IMR-90 (cell line): ENCODE data around the gene ADD2. TPM values are rescaled to one million over a fixed set of nuclear protein-coding genes. Genes with fewer than 3 reads are reported as not detected.

ENCODE experiments used
- ATAC-seq: fragments of 200-7000 bp; cut with Tn5 transposase; 2 replicates; pipeline ENCODE4 v1.9.1; 2020; ENCODE audit warnings: low read depth, mild to moderate bottlenecking, moderate library complexity
- BruUV-seq: library from RNA; stranded (reverse); fragments of 400-500 nt; replicated peaks from 2 replicates; lab custom pipeline; 2021; lab: Mats Ljungman, UMichigan
- CTCF ChIA-PET: fragments of 300-600 bp; formaldehyde crosslinking; extraction: SDS; loops from one replicate; lab custom pipeline; 2021; ENCODE audit warnings: antibody characterized with exemption; lab: Yijun Ruan, JAX
- POLR2A ChIA-PET: fragments of 300-600 bp; sonication (Branson Sonifier 250); formaldehyde crosslinking; loops from one replicate; lab custom pipeline; 2022; ENCODE audit warnings: antibody characterized with exemption; ENCODE audit not compliant: unreplicated experiment; lab: Charles Lee
- DNase-seq: peaks from one replicate; pipeline ENCODE4 v3.0.0; 2013
- H2AFZ ChIP-seq: replicated peaks from 2 replicates; pipeline ENCODE3; 2013; ENCODE audit warnings: low read length, mild to moderate bottlenecking; ENCODE audit not compliant: poor library complexity
- H2AK5ac ChIP-seq: 2 replicates; pipeline ENCODE4 v1.6.1; 2013; ENCODE audit warnings: low read depth, low read length, inconsistent platforms
- H2AK9ac ChIP-seq: replicated peaks from 2 replicates; pipeline ENCODE3; 2013; ENCODE audit warnings: mild to moderate bottlenecking, low read depth, low read length, moderate library complexity; ENCODE audit not compliant: poor library complexity
- H2BK120ac ChIP-seq: 2 replicates; pipeline ENCODE4 v1.6.1; 2013; ENCODE audit warnings: low read depth, low read length, inconsistent platforms
- H2BK15ac ChIP-seq: 3 replicates; pipeline ENCODE4 v1.6.1; 2013; ENCODE audit warnings: low read depth, low read length, inconsistent platforms
- H2BK20ac ChIP-seq: 2 replicates; pipeline ENCODE4 v1.6.1; 2013; ENCODE audit warnings: low read depth, mild to moderate bottlenecking, inconsistent platforms, low read length, moderate library complexity
- H2BK5ac ChIP-seq: 2 replicates; pipeline ENCODE4 v1.6.1; 2013; ENCODE audit warnings: mild to moderate bottlenecking, low read depth, low read length, inconsistent platforms; ENCODE audit not compliant: poor library complexity, severe bottlenecking
- H3K14ac ChIP-seq: replicated peaks from 2 replicates; pipeline ENCODE4 v1.6.1; 2013; ENCODE audit warnings: low read depth, low read length, inconsistent platforms
- H3K18ac ChIP-seq: 2 replicates; pipeline ENCODE4 v1.6.1; 2013; ENCODE audit warnings: low read depth, low read length, control low read depth
- H3K23ac ChIP-seq: 2 replicates; pipeline ENCODE4 v1.6.1; 2013; ENCODE audit warnings: low read depth, low read length, inconsistent platforms
- H3K27ac ChIP-seq: 2 replicates; pipeline ENCODE4 v1.5.1; 2013; ENCODE audit warnings: mild to moderate bottlenecking, control low read depth, low read length; ENCODE audit not compliant: insufficient read depth
- H3K27me3 ChIP-seq: 2 replicates; pipeline ENCODE4 v1.6.1; 2013; ENCODE audit warnings: low read length; ENCODE audit not compliant: control insufficient read depth, insufficient read depth
- H3K36me3 ChIP-seq: 2 replicates; pipeline ENCODE4 v1.6.1; 2013; ENCODE audit warnings: low read length, mixed read lengths; ENCODE audit not compliant: control insufficient read depth, insufficient read depth
- H3K4ac ChIP-seq: 2 replicates; pipeline ENCODE4 v1.6.1; 2013; ENCODE audit warnings: low read depth, low read length, inconsistent platforms
- H3K4me1 ChIP-seq: 2 replicates; pipeline ENCODE4 v1.6.1; 2013; ENCODE audit warnings: low read length, mixed read lengths; ENCODE audit not compliant: control insufficient read depth, insufficient read depth
- H3K4me2 ChIP-seq: 2 replicates; pipeline ENCODE4 v1.6.1; 2013; ENCODE audit warnings: low read depth, mild to moderate bottlenecking, control low read depth, low read length, moderate library complexity
- H3K4me3 ChIP-seq: 2 replicates; pipeline ENCODE4 v1.5.1; 2013; ENCODE audit warnings: low read depth, mild to moderate bottlenecking, control low read depth, low read length, moderate library complexity; ENCODE audit not compliant: insufficient read depth
- H3K56ac ChIP-seq: 2 replicates; pipeline ENCODE4 v1.6.1; 2013; ENCODE audit warnings: low read length, inconsistent platforms; ENCODE audit not compliant: insufficient read depth; ENCODE audit errors: extremely low read depth
- H3K79me1 ChIP-seq, 2 experiments: 2 replicates each; pipeline ENCODE4 v1.6.1; 2013; ENCODE audit warnings: low read length in 2 of 2, inconsistent platforms in 1 of 2, low read depth in 1 of 2
- H3K9ac ChIP-seq: 2 replicates; pipeline ENCODE4 v1.6.1; 2013; ENCODE audit warnings: low read depth, low read length, control low read depth
- H3K9me1 ChIP-seq: 2 replicates; pipeline ENCODE4 v1.6.1; 2013; ENCODE audit warnings: low read length, inconsistent platforms; ENCODE audit not compliant: insufficient read depth
- H3K9me3 ChIP-seq: 2 replicates; pipeline ENCODE4 v1.6.1; 2013; ENCODE audit warnings: low read length; ENCODE audit not compliant: control insufficient read depth, insufficient read depth
- H4K20me1 ChIP-seq: 2 replicates; pipeline ENCODE4 v1.6.1; 2013; ENCODE audit warnings: low read length, inconsistent platforms; ENCODE audit not compliant: insufficient read depth
- H4K5ac ChIP-seq: 2 replicates; pipeline ENCODE4 v1.6.1; 2013; ENCODE audit warnings: mild to moderate bottlenecking, low read depth, low read length, control low read depth
- H4K8ac ChIP-seq, 2 experiments: 2 replicates each; pipeline ENCODE4 v1.6.1; 2013; ENCODE audit warnings: low read depth in 2 of 2, low read length in 2 of 2, control low read depth in 1 of 2, inconsistent platforms in 1 of 2
- H4K91ac ChIP-seq: 2 replicates; pipeline ENCODE4 v1.6.1; 2013; ENCODE audit warnings: low read depth, low read length, inconsistent platforms; ENCODE audit not compliant: insufficient read depth
- BHLHE40 ChIP-seq: fragments of 150-350 bp; IDR thresholded peaks from 2 replicates; pipeline ENCODE4 v1.6.1; 2016; ENCODE audit warnings: mild to moderate bottlenecking, low read depth, low read length
- CEBPB ChIP-seq: IDR thresholded peaks from 2 replicates; pipeline ENCODE4 v1.6.1; 2012; ENCODE audit warnings: low read depth, low read length, improper control_type of control experiment
- CHD1 ChIP-seq: IDR thresholded peaks from 2 replicates; pipeline ENCODE4 v1.6.1; 2012; ENCODE audit warnings: low read depth, low read length, improper control_type of control experiment
- FOS ChIP-seq: fragments of 150-350 bp; IDR thresholded peaks from 2 replicates; pipeline ENCODE4 v1.6.1; 2016; ENCODE audit warnings: low read depth, low read length
- MAFK ChIP-seq: IDR thresholded peaks from 2 replicates; pipeline ENCODE4 v1.6.1; 2012; ENCODE audit warnings: low read depth, low read length, improper control_type of control experiment
- MAZ ChIP-seq: IDR thresholded peaks from 2 replicates; pipeline ENCODE4 v1.6.1; 2012; ENCODE audit warnings: low read depth, mild to moderate bottlenecking, low read length, improper control_type of control experiment, moderate library complexity, borderline replicate concordance
- MXI1 ChIP-seq: IDR thresholded peaks from 2 replicates; pipeline ENCODE4 v1.6.1; 2012; ENCODE audit warnings: low read depth, mild to moderate bottlenecking, low read length, moderate library complexity, borderline replicate concordance
- NFE2L2 ChIP-seq: fragments of 150-350 bp; IDR thresholded peaks from 2 replicates; pipeline ENCODE4 v1.6.1; 2016; ENCODE audit warnings: low read depth, mild to moderate bottlenecking, low read length
- POLR2A ChIP-seq: IDR thresholded peaks from 2 replicates; pipeline ENCODE4 v1.6.1; 2012; ENCODE audit warnings: mild to moderate bottlenecking, low read depth, low read length
- RAD21 ChIP-seq: IDR thresholded peaks from 2 replicates; pipeline ENCODE4 v1.6.1; 2012; ENCODE audit warnings: low read length, improper control_type of control experiment
- RCOR1 ChIP-seq: IDR thresholded peaks from 2 replicates; pipeline ENCODE4 v1.6.1; 2012; ENCODE audit warnings: mild to moderate bottlenecking, low read length, improper control_type of control experiment; ENCODE audit not compliant: insufficient replicate concordance
- RFX5 ChIP-seq: IDR thresholded peaks from 2 replicates; pipeline ENCODE4 v1.8.0; 2012; ENCODE audit warnings: low read depth, mild to moderate bottlenecking, low read length, moderate library complexity
- SMC3 ChIP-seq: fragments of 150-350 bp; IDR thresholded peaks from 2 replicates; pipeline ENCODE4 v1.6.1; 2016; ENCODE audit warnings: low read depth, mild to moderate bottlenecking, antibody characterized with exemption, low read length, moderate library complexity
- WGBS, 2 experiments: methylation state at CpG; one replicate each; pipeline versions ENCODE4 v1.1.5 to v1.1.7; 2013; ENCODE audit warnings: missing lambda C conversion rate in 2 of 2; ENCODE audit not compliant: insufficient read length in 1 of 2; ENCODE audit errors: extremely low coverage in 2 of 2; 5-methylcytosine and 5-hydroxymethylcytosine counted together
- dilution Hi-C: fragments of 300-500 bp; cut with HindIII; formaldehyde crosslinking; loops from one replicate; pipeline ENCODE4 v1.14.3; 2018; ENCODE audit warnings: low sequenced_read_pairs; ENCODE audit not compliant: unreplicated experiment
- in situ Hi-C: fragments of 300-500 bp; cut with MboI; formaldehyde crosslinking; loops from 3 replicates; pipeline ENCODE4 v1.14.3; 2019; ENCODE audit warnings: low sequenced_read_pairs, inconsistent platforms, mixed read lengths
- intact Hi-C: fragments of 100-400 bp; cut with micrococcal nuclease; formaldehyde crosslinking; loops from 2 replicates; pipeline ENCODE4 v1.10.0; 2022
- polyA plus RNA-seq, 3 experiments: library from polyadenylated mRNA; depleted of rRNA; stranded (reverse); fragments of >200 nt; gene quantifications; 2 replicates each; pipeline ENCODE4 v1.2.3, GENCODE V29; 2012; ENCODE audit warnings: low replicate concordance in 1 of 3
- total RNA-seq: library from RNA; depleted of rRNA; stranded (reverse); fragments of >200 nt; gene quantifications from 2 replicates; pipeline ENCODE4 v1.2.3, GENCODE V29; 2012
- TF ChIP-seq, protein P1 (sequence below): fragments of 150-350 bp; IDR thresholded peaks from 2 replicates; pipeline ENCODE4 v1.6.1; 2017; ENCODE audit warnings: mild to moderate bottlenecking, antibody characterized with exemption, low read length, low read depth
- TF ChIP-seq, protein P2 (sequence below): conservative IDR thresholded peaks from 2 replicates; pipeline ENCODE4 v1.5.1; 2012; ENCODE audit warnings: mild to moderate bottlenecking, low read depth, low read length, improper control_type of control experiment
- TF ChIP-seq, protein P3 (sequence below): fragments of 150-350 bp; IDR thresholded peaks from 2 replicates; pipeline ENCODE4 v1.6.1; 2016; ENCODE audit warnings: low read depth, mild to moderate bottlenecking, low read length, moderate library complexity, borderline replicate concordance

ADD2 gene
- total and polyA plus RNA-seq, 2 of the 4 experiments (the other 2 are of a cell fraction), result not detected

DNA sequence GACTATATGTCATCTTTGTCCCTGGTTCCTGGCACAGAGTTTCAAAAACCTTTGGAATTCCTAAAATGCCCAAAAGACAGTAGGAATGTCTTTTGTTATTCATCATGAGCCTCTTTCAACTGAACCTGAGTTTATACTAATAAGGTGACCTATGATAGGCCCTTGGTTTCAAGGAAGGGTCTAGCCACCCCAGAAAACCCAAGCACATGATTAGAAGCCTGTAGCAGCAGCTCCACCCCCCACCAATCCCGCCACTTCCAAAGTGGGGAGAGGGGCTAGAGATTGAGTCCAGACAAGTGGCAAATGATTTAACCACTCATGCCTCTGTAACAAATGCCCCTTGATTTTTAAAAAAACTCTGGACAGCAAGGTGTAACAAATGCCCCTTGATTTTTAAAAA is 56.8 kb downstream of the ADD2 start:
- Histone ChIP-seq H3K9me3 (no peaks in the 10 kb centered on the region), H3K27me3 (peaks cover 3% of the 10 kb centered on the region; the same call in 1 of the 2 replicates), H3K36me3 (no peaks in the 10 kb centered on the region), H4K5ac (no peak overlapping the region), H2AK9ac (no peak overlapping the region), H3K9ac (no peak overlapping the region), H4K91ac (no peak overlapping the region), H3K27ac (no peak overlapping the region), H2BK20ac (no peak overlapping the region), H2BK120ac (no peak overlapping the region), H3K56ac (no peak overlapping the region), H4K8ac (no peak overlapping the region), H2BK15ac (no peak overlapping the region), H4K20me1 (no peaks in the 10 kb centered on the region), H3K23ac (no peak overlapping the region), H3K4me1 (no peaks in the 10 kb centered on the region), H3K4ac (no peak overlapping the region), H3K18ac (no peak overlapping the region), H3K9me1 (no peaks in the 10 kb centered on the region), H3K4me3 (no peak overlapping the region), H3K79me1 (no peaks in the 10 kb centered on the region), H2BK5ac (no peak overlapping the region), H3K14ac (no peak overlapping the region), H2AFZ (no peak overlapping the region), H2AK5ac (no peak overlapping the region), H3K4me2 (no peak overlapping the region)
- CTCF ChIA-PET, result no interaction called here
- TF ChIP-seq, protein P1, sequence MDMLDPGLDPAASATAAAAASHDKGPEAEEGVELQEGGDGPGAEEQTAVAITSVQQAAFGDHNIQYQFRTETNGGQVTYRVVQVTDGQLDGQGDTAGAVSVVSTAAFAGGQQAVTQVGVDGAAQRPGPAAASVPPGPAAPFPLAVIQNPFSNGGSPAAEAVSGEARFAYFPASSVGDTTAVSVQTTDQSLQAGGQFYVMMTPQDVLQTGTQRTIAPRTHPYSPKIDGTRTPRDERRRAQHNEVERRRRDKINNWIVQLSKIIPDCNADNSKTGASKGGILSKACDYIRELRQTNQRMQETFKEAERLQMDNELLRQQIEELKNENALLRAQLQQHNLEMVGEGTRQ, result no peak
- no peak for TF ChIP-seq MAFK
- TF ChIP-seq, protein P2, sequence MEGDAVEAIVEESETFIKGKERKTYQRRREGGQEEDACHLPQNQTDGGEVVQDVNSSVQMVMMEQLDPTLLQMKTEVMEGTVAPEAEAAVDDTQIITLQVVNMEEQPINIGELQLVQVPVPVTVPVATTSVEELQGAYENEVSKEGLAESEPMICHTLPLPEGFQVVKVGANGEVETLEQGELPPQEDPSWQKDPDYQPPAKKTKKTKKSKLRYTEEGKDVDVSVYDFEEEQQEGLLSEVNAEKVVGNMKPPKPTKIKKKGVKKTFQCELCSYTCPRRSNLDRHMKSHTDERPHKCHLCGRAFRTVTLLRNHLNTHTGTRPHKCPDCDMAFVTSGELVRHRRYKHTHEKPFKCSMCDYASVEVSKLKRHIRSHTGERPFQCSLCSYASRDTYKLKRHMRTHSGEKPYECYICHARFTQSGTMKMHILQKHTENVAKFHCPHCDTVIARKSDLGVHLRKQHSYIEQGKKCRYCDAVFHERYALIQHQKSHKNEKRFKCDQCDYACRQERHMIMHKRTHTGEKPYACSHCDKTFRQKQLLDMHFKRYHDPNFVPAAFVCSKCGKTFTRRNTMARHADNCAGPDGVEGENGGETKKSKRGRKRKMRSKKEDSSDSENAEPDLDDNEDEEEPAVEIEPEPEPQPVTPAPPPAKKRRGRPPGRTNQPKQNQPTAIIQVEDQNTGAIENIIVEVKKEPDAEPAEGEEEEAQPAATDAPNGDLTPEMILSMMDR, result no peak
- no peak for TF ChIP-seq NFE2L2
- TF ChIP-seq BHLHE40, result no peak
- no peak for TF ChIP-seq CEBPB
- no peak for TF ChIP-seq CHD1
- TF ChIP-seq RFX5, result no peak
- no peak for TF ChIP-seq POLR2A
- TF ChIP-seq MXI1, result no peak
- TF ChIP-seq, protein P3, sequence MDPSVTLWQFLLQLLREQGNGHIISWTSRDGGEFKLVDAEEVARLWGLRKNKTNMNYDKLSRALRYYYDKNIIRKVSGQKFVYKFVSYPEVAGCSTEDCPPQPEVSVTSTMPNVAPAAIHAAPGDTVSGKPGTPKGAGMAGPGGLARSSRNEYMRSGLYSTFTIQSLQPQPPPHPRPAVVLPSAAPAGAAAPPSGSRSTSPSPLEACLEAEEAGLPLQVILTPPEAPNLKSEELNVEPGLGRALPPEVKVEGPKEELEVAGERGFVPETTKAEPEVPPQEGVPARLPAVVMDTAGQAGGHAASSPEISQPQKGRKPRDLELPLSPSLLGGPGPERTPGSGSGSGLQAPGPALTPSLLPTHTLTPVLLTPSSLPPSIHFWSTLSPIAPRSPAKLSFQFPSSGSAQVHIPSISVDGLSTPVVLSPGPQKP, result no peak
- TF ChIP-seq RAD21, result no peak
- TF ChIP-seq RCOR1, result no peak
- TF ChIP-seq MAZ, result no peak
- no peak for TF ChIP-seq FOS
- TF ChIP-seq SMC3, result no peak
- WGBS, 2 experiments, result no CpG with 5 or more reads among the region's 1 CpG
- in situ Hi-C loops (no loop called here), dilution Hi-C loops (no loop called here), intact Hi-C loops (no loop called here)
- DNase-seq (no peak), ATAC-seq (no peak)
- no TSS peak for BruUV-seq
- POLR2A ChIA-PET, result no interaction called here
